Thoracic aorta (tissue), 2 donors: ENCODE measurements around the gene NKTR. TPM values are rescaled to one million over a fixed set of nuclear protein-coding genes. Genes with fewer than 3 reads are reported as not detected.
"Not testable (repeated sequence)": the region's sequence is repeated elsewhere in the genome, so short reads cannot be mapped to it uniquely, and the experiment has no call there.

Experiments
- ATAC-seq: fragments of 150-250 bp; one replicate; pipeline ENCODE4 v1.8.0; 2017; ENCODE audit warnings: low read depth; ENCODE audit not compliant: insufficient number of reproducible peaks, low FRiP score
- DNase-seq: peaks from one replicate; pipeline ENCODE4 v3.0.0-alpha.2; 2020; ENCODE audit warnings: low spot score
- H3K27ac ChIP-seq, 2 donors: fragments of 200-600 bp; sonication (generic); 1 replicate in 1 of 2; 2 replicates in 1 of 2; pipeline ENCODE4 v1.5.1; 2016; ENCODE audit warnings: mild to moderate bottlenecking in 2 of 2, moderate library complexity in 2 of 2
- H3K27me3 ChIP-seq: fragments of 200-600 bp; sonication (generic); replicated peaks from 2 replicates; pipeline ENCODE4 v1.6.0; 2016; ENCODE audit warnings: mild to moderate bottlenecking; ENCODE audit not compliant: insufficient read depth
- H3K36me3 ChIP-seq: fragments of 200-600 bp; sonication (generic); one replicate; pipeline ENCODE4 v1.5.1; 2016
- H3K4me1 ChIP-seq, 2 donors: fragments of 200-600 bp; sonication (generic); 1 replicate in 1 of 2; 2 replicates in 1 of 2; pipeline versions ENCODE4 v1.5.1 to v1.6.0; 2016; ENCODE audit warnings: low read depth in 2 of 2, mild to moderate bottlenecking in 1 of 2; ENCODE audit not compliant: control insufficient read depth in 1 of 2
- H3K4me3 ChIP-seq: fragments of 200-600 bp; sonication (generic); 2 replicates; pipeline ENCODE4 v1.5.1; 2016; ENCODE audit warnings: mild to moderate bottlenecking
- H3K9me3 ChIP-seq: fragments of 200-600 bp; sonication (generic); 2 replicates; pipeline ENCODE4 v1.5.1; 2016
- CTCF ChIP-seq: fragments of 200-600 bp; sonication (generic); IDR thresholded peaks from one replicate; pipeline ENCODE4 v1.5.1; 2019; ENCODE audit warnings: antibody characterized with exemption
- total RNA-seq, 2 donors: library from RNA; depleted of rRNA; stranded (reverse); fragments of >200 nt; gene quantifications; one replicate each; pipeline versions ENCODE4 v1.1.0 to v1.2.3, GENCODE V29; 2016

The NKTR gene
- total RNA-seq, 2 donors from 2014 or later, result 159 to 210 TPM

GRCh38 chr3:42590989-42591756 lies 9.3 kb upstream of the NKTR start:
- Histone ChIP-seq H3K9me3 (no peaks in the 10 kb centered on the region), H3K4me3 (peak overlapping the region; percentile 62), H3K36me3 (no peaks in the 10 kb centered on the region), H3K27me3 (no peaks in the 10 kb centered on the region), H3K27ac (peak overlapping the region; percentile 71 to 73), H3K4me1 (peaks cover 4 to 24% of the 10 kb centered on the region in 2 donors)
- no peak for TF ChIP-seq CTCF
- peak; percentile 3 for ATAC-seq
- DNase-seq, result no peak

GRCh38 chr3:42591811-42592210 lies 8.7 kb upstream of the NKTR start:
- Histone ChIP-seq H3K27me3 (no peaks in the 10 kb centered on the region), H3K4me1 (peaks cover 4 to 24% of the 10 kb centered on the region in 2 donors), H3K27ac (peak overlapping the region; percentile 71 to 73), H3K4me3 (peak overlapping the region; percentile 62), H3K36me3 (no peaks in the 10 kb centered on the region), H3K9me3 (no peaks in the 10 kb centered on the region)
- TF ChIP-seq CTCF, result no peak
- ATAC-seq (no peak), DNase-seq (no peak)

GRCh38 chr3:42593635-42594034 lies 6.9 kb upstream of the NKTR start:
- H3K4me1 ChIP-seq, result peaks cover 4 to 24% of the 10 kb centered on the region in 2 donors
- H3K36me3 ChIP-seq, result no peaks in the 10 kb centered on the region
- ATAC-seq, result no peak
- no peak overlapping the region for H3K27ac ChIP-seq
- no peak for TF ChIP-seq CTCF
- no peaks in the 10 kb centered on the region for H3K27me3 ChIP-seq
- no peak overlapping the region for H3K4me3 ChIP-seq
- no peak for DNase-seq
- no peaks in the 10 kb centered on the region for H3K9me3 ChIP-seq

- no peak for TF ChIP-seq CTCF
- Histone ChIP-seq H3K27me3 (no peaks in the 10 kb centered on the region), H3K9me3 (no peaks in the 10 kb centered on the region), H3K27ac (no peak overlapping the region), H3K4me3 (no peak overlapping the region), H3K36me3 (no peaks in the 10 kb centered on the region), H3K4me1 (peaks cover 4 to 17% of the 10 kb centered on the region in 2 donors)
- ATAC-seq (no peak), DNase-seq (no peak)
These were observed 4.8 kb upstream of the NKTR start for GRCh38 chr3:42595682-42596081.

- ATAC-seq, DNase-seq, H3K9me3 ChIP-seq, H3K36me3 ChIP-seq, H3K27ac ChIP-seq, H3K4me3 ChIP-seq, H3K27me3 ChIP-seq: not testable (repeated sequence)
- peaks cover 5 to 16% of the 10 kb centered on the region in 2 donors for H3K4me1 ChIP-seq
These were observed 3.4 kb upstream of the NKTR start for GRCh38 chr3:42597098-42597497.
